Stimulated activated naive CD8-positive, alpha-beta T cell treated with anti-CD3 and anti-CD28 coated beads, Interleukin-15, Interleukin-2, amounts not matched to agents 100 ng/mL and 50 ng/mL, for 24 hours (primary cell): ENCODE results near the gene PAPPA.

Experiments
- H3K27ac Mint-ChIP-seq: one replicate; pipeline ENCODE4 v1.8.0; 2021; ENCODE audit warnings: mild to moderate bottlenecking, mixed read lengths
- H3K27me3 Mint-ChIP-seq: one replicate; pipeline ENCODE4 v1.8.0; 2021; ENCODE audit warnings: mixed read lengths
- H3K36me3 Mint-ChIP-seq: one replicate; pipeline ENCODE4 v1.8.0; 2021; ENCODE audit warnings: low read depth, mixed read lengths
- H3K4me1 Mint-ChIP-seq: one replicate; pipeline ENCODE4 v1.8.0; 2021; ENCODE audit warnings: low read depth, mixed read lengths
- H3K4me3 Mint-ChIP-seq: one replicate; pipeline ENCODE4 v1.8.0; 2021; ENCODE audit warnings: mild to moderate bottlenecking, mixed read lengths
- H3K9me3 Mint-ChIP-seq: one replicate; pipeline ENCODE4 v1.8.0; 2021; ENCODE audit warnings: mixed read lengths

PAPPA gene

DNA sequence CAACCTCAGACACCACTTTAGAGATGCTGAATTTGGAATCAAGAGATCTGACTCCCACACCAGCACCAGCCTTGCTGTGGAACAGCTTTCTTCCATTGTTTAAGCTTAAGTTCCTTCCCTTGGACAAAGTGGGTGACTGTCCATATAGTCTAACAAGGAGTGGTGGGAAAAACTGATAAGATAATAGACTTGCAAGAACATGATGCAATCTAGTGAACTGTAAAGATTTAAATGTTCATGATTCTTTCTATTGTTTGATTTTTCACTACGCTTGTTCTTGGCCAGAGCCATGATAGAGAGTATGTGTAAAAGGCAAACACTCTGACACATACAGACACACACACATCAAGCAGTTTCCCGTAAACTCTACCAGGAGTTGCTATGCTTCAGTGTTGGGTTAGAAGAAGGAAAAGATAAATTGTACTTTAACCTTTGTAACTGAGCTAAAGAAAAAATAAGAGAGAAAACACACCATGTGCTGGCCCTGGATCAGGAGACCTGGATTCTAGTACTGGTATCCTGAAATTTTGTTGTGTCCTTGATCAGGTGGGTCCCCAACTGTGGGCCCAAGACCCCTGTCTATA is 94.3 kb downstream of the PAPPA start:
- Mint-ChIP-seq H3K27me3 (no peaks in the 10 kb centered on the region), H3K4me1 (no peaks in the 10 kb centered on the region), H3K4me3 (no peak overlapping the region), H3K9me3 (peaks cover 3% of the 10 kb centered on the region), H3K36me3 (no peaks in the 10 kb centered on the region), H3K27ac (no peak overlapping the region)

- no peak overlapping the region for H3K27ac Mint-ChIP-seq
- no peaks in the 10 kb centered on the region for H3K27me3 Mint-ChIP-seq
- no peaks in the 10 kb centered on the region for H3K4me1 Mint-ChIP-seq
- no peaks in the 10 kb centered on the region for H3K36me3 Mint-ChIP-seq
- H3K4me3 Mint-ChIP-seq, result no peak overlapping the region
- H3K9me3 Mint-ChIP-seq, result no peaks in the 10 kb centered on the region
Observed at GRCh38 chr9:116250891-116251290, 97.3 kb downstream of the PAPPA start.

GRCh38 chr9:116251366-116251765 is 97.8 kb downstream of the PAPPA start:
- Mint-ChIP-seq H3K27me3 (no peaks in the 10 kb centered on the region), H3K27ac (no peak overlapping the region), H3K9me3 (no peaks in the 10 kb centered on the region), H3K36me3 (no peaks in the 10 kb centered on the region), H3K4me1 (no peaks in the 10 kb centered on the region), H3K4me3 (no peak overlapping the region)

- H3K9me3 Mint-ChIP-seq, result no peaks in the 10 kb centered on the region
- H3K27me3 Mint-ChIP-seq, result no peaks in the 10 kb centered on the region
- no peaks in the 10 kb centered on the region for H3K4me1 Mint-ChIP-seq
- H3K36me3 Mint-ChIP-seq, result no peaks in the 10 kb centered on the region
- no peak overlapping the region for H3K27ac Mint-ChIP-seq
- no peak overlapping the region for H3K4me3 Mint-ChIP-seq
Observed at GRCh38 chr9:116260531-116260930, 106.9 kb downstream of the PAPPA start.

DNA sequence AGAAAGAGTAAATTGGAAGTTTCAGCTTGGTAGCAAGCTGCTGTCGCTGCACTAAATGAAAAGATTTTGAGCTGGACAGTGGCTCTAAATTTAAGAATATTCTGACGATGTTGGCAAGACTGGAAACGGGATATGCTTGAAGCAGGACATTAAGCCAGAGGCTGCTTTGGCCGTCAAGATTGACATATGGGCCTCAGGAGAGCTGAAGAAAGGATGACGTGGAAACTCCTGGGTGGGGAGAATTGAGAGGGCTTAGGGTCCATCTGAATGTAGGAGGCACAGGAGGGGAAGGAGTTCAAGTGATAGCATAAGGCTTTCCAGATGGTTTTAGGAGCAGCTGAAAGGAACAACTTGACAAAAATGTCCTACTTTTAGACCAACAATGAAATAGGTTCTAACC is 108.9 kb downstream of the PAPPA start:
- H3K27me3 Mint-ChIP-seq, result no peaks in the 10 kb centered on the region
- no peak overlapping the region for H3K27ac Mint-ChIP-seq
- no peaks in the 10 kb centered on the region for H3K9me3 Mint-ChIP-seq
- H3K36me3 Mint-ChIP-seq, result no peaks in the 10 kb centered on the region
- no peak overlapping the region for H3K4me3 Mint-ChIP-seq
- H3K4me1 Mint-ChIP-seq, result no peaks in the 10 kb centered on the region

- no peak overlapping the region for H3K4me3 Mint-ChIP-seq
- no peaks in the 10 kb centered on the region for H3K4me1 Mint-ChIP-seq
- H3K27ac Mint-ChIP-seq, result no peak overlapping the region
- H3K36me3 Mint-ChIP-seq, result no peaks in the 10 kb centered on the region
- no peaks in the 10 kb centered on the region for H3K27me3 Mint-ChIP-seq
- H3K9me3 Mint-ChIP-seq, result no peaks in the 10 kb centered on the region
Observed at GRCh38 chr9:116264361-116264760, 110.8 kb downstream of the PAPPA start.

GRCh38 chr9:116267021-116267420 is 113.4 kb downstream of the PAPPA start:
- no peak overlapping the region for H3K4me3 Mint-ChIP-seq
- H3K4me1 Mint-ChIP-seq, result no peaks in the 10 kb centered on the region
- H3K36me3 Mint-ChIP-seq, result no peaks in the 10 kb centered on the region
- no peak overlapping the region for H3K27ac Mint-ChIP-seq
- peaks cover 5% of the 10 kb centered on the region for H3K27me3 Mint-ChIP-seq
- peaks cover 4% of the 10 kb centered on the region for H3K9me3 Mint-ChIP-seq

GRCh38 chr9:116269250-116269649 is 115.7 kb downstream of the PAPPA start:
- H3K4me1 Mint-ChIP-seq, result no peaks in the 10 kb centered on the region
- H3K27ac Mint-ChIP-seq, result no peak overlapping the region
- H3K36me3 Mint-ChIP-seq, result no peaks in the 10 kb centered on the region
- H3K9me3 Mint-ChIP-seq, result peaks cover 4% of the 10 kb centered on the region
- H3K27me3 Mint-ChIP-seq, result peaks cover 5% of the 10 kb centered on the region
- H3K4me3 Mint-ChIP-seq, result no peak overlapping the region

DNA sequence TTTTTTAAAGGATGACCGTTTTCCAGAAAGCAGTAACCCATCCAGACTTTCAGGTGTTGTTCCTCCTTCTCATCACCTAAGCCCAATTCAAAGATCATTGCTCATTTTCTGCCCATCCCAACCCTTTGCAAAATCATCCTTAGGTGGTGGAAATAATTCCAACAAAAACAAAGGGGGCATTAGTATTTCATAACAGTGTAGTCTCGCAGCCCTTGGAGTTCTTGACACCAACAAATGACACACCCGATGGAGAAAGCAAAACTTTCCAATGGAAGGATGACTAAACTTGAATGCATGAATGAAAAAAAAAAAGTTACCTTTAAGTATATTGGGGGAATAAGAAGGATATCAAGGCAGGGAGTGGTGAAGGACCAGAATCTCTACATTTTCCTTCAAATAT is 117.0 kb downstream of the PAPPA start:
- no peaks in the 10 kb centered on the region for H3K4me1 Mint-ChIP-seq
- no peak overlapping the region for H3K27ac Mint-ChIP-seq
- no peak overlapping the region for H3K4me3 Mint-ChIP-seq
- H3K27me3 Mint-ChIP-seq, result peaks cover 5% of the 10 kb centered on the region
- no peaks in the 10 kb centered on the region for H3K36me3 Mint-ChIP-seq
- peaks cover 4% of the 10 kb centered on the region for H3K9me3 Mint-ChIP-seq

GRCh38 chr9:116271340-116271739 is 117.7 kb downstream of the PAPPA start:
- Mint-ChIP-seq H3K27me3 (peaks cover 5% of the 10 kb centered on the region), H3K9me3 (peaks cover 4% of the 10 kb centered on the region), H3K27ac (no peak overlapping the region), H3K4me3 (no peak overlapping the region), H3K4me1 (no peaks in the 10 kb centered on the region), H3K36me3 (no peaks in the 10 kb centered on the region)

- peaks cover 5% of the 10 kb centered on the region for H3K27me3 Mint-ChIP-seq
Observed at GRCh38 chr9:116271991-116272390, 118.4 kb downstream of the PAPPA start.

DNA sequence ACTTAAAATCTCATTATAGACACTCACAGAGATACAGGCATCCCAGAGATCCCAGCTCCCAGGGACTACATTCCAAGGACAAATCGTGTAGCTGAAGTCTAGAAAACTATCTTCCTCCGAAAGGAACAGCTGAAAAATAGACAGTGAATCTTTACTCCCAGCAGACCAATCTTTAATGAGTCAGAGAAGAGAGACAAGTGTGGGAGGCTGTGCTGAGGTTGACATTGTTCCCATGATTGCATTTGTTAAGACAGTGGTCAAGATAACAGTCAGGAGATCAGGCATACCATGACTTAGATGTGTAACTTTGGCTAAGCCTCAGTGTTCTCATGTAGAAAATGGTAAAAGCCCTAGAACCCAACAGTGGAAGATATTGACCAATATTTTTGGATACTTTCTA is 120.7 kb downstream of the PAPPA start:
- no peak overlapping the region for H3K27ac Mint-ChIP-seq
- no peaks in the 10 kb centered on the region for H3K4me1 Mint-ChIP-seq

More at GRCh38 chr9:116271991-116272390, 118.4 kb downstream of the PAPPA start:
- Mint-ChIP-seq H3K27ac (no peak overlapping the region), H3K4me1 (no peaks in the 10 kb centered on the region), H3K36me3 (no peaks in the 10 kb centered on the region), H3K4me3 (no peak overlapping the region), H3K9me3 (peaks cover 4% of the 10 kb centered on the region)

GRCh38 chr9:116275418-116276195 is 122.0 kb downstream of the PAPPA start:
- H3K9me3 Mint-ChIP-seq, result peaks cover 4% of the 10 kb centered on the region
- H3K27ac Mint-ChIP-seq, result no peak overlapping the region
- H3K4me3 Mint-ChIP-seq, result no peak overlapping the region
- H3K4me1 Mint-ChIP-seq, result no peaks in the 10 kb centered on the region
- no peaks in the 10 kb centered on the region for H3K36me3 Mint-ChIP-seq
- H3K27me3 Mint-ChIP-seq, result peaks cover 5% of the 10 kb centered on the region

More for the DNA sequence above, 120.7 kb downstream of the PAPPA start:
- peaks cover 5% of the 10 kb centered on the region for H3K27me3 Mint-ChIP-seq
- H3K36me3 Mint-ChIP-seq, result no peaks in the 10 kb centered on the region
- H3K9me3 Mint-ChIP-seq, result peaks cover 4% of the 10 kb centered on the region
- H3K4me3 Mint-ChIP-seq, result no peak overlapping the region

DNA sequence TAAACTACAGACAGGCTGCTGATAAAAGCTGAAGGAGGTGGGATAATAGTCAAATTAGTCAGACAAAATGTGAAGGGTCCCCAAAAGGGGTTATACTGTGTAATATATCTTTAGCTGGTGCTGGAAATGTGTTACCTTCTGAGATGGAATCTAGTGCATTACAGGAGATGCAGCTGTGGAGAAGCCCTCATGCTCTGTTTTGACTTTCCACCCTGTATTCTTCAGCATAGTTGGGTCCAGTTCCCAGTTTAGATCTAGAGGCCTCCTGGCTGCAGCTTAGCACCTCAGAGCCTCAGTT is 122.6 kb downstream of the PAPPA start:
- H3K36me3 Mint-ChIP-seq, result no peaks in the 10 kb centered on the region
- peaks cover 4% of the 10 kb centered on the region for H3K27me3 Mint-ChIP-seq
- no peaks in the 10 kb centered on the region for H3K4me1 Mint-ChIP-seq
- no peak overlapping the region for H3K27ac Mint-ChIP-seq
- H3K4me3 Mint-ChIP-seq, result no peak overlapping the region
- peaks cover 3% of the 10 kb centered on the region for H3K9me3 Mint-ChIP-seq

- Mint-ChIP-seq H3K27ac (no peak overlapping the region), H3K36me3 (no peaks in the 10 kb centered on the region), H3K27me3 (no peaks in the 10 kb centered on the region)
Observed at GRCh38 chr9:116276651-116277121, 123.1 kb downstream of the PAPPA start.

DNA sequence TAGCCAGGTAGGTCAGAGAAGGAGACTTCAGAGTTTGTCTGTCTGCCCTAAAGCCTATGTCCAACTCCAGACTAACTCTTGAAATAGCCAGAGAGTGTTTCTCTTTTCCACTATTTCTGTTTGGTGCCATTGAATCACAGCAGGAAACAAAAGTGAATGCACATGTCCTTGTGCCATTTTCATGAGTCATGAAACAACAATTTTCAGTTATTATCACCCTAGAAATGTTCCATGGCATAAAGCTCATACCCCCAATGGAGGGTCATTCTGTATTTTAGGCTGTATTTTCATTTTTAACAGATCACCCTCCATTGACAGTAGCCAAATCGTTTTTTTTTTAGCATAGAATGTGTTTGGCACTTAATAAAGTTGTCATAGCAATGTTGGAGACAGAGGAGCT is 124.7 kb downstream of the PAPPA start:
- no peaks in the 10 kb centered on the region for H3K4me1 Mint-ChIP-seq
- H3K9me3 Mint-ChIP-seq, result no peaks in the 10 kb centered on the region
- no peak overlapping the region for H3K4me3 Mint-ChIP-seq
- H3K36me3 Mint-ChIP-seq, result no peaks in the 10 kb centered on the region
- no peaks in the 10 kb centered on the region for H3K27me3 Mint-ChIP-seq
- no peak overlapping the region for H3K27ac Mint-ChIP-seq

More at GRCh38 chr9:116276651-116277121, 123.1 kb downstream of the PAPPA start:
- H3K9me3 Mint-ChIP-seq, result no peaks in the 10 kb centered on the region
- H3K4me1 Mint-ChIP-seq, result no peaks in the 10 kb centered on the region
- no peak overlapping the region for H3K4me3 Mint-ChIP-seq
